ENCODE measurements around the gene PANX1.

DNA sequence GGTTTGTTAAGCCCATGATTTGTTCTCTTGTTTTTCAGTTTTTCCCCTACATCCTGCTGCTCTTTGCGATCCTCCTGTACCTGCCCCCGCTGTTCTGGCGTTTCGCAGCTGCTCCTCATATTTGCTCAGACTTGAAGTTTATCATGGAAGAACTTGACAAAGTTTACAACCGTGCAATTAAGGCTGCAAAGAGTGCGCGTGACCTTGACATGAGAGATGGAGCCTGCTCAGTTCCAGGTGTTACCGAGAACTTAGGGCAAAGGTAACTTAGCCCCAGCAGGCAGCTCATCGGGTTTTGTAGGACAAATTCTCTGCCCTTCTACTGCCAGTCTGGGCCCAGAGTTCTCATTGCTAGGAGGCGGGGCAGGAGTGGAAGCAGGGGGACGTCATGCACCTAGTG is 49.7 kb downstream of the PANX1 start:
- TF ChIP-seq CTCF (conservative IDR thresholded peaks at IDR 0.05; ENCODE audit: low read length) = no peak
- no peak for TF ChIP-seq EZH2phosphoT487 (IDR thresholded peaks at IDR 0.05; ENCODE audit: borderline replicate concordance)
